T1000 (cell line): ENCODE measurements around the gene TAS1R3.
A peak's percentile ranks its signal among the peaks of the same experiment; 100 is the strongest.

Source experiments
- DNase-seq: peaks from one replicate; lab custom pipeline; 2025; ENCODE audit warnings: mixed read lengths; lab: John Stamatoyannopoulos, UW

TAS1R3 gene

GRCh38 chr1:1340791-1341548 is 9.9 kb downstream of the TAS1R3 start:
- no peak for DNase-seq

GRCh38 chr1:1341549-1342021 is 10.5 kb downstream of the TAS1R3 start:
- no peak for DNase-seq

- no peak for DNase-seq
Measured at GRCh38 chr1:1342061-1342562, 11.0 kb downstream of the TAS1R3 start.

GRCh38 chr1:1342584-1343115 is 11.6 kb downstream of the TAS1R3 start:
- no peak for DNase-seq

GRCh38 chr1:1343811-1344421 is 12.8 kb downstream of the TAS1R3 start:
- DNase-seq = no peak

- peak; percentile 58 for DNase-seq
Measured at GRCh38 chr1:1344655-1345361, 13.7 kb downstream of the TAS1R3 start.

GRCh38 chr1:1345384-1345783 is 14.3 kb downstream of the TAS1R3 start:
- DNase-seq = no peak

- DNase-seq = no peak
Measured at GRCh38 chr1:1345860-1346500, 14.9 kb downstream of the TAS1R3 start.

- no peak for DNase-seq
Measured at GRCh38 chr1:1346501-1346890, 15.4 kb downstream of the TAS1R3 start.

- no peak for DNase-seq
Measured at GRCh38 chr1:1347026-1347595, 16.0 kb downstream of the TAS1R3 start.

- DNase-seq = peak; percentile 9
Measured at GRCh38 chr1:1347663-1348419, 16.8 kb downstream of the TAS1R3 start.

- DNase-seq = no peak
Measured at GRCh38 chr1:1348420-1349255, 17.6 kb downstream of the TAS1R3 start.

- DNase-seq = peak; percentile 46
Measured at GRCh38 chr1:1349256-1350012, 18.4 kb downstream of the TAS1R3 start, which contains the start of gene DVL1. TSS of gene DVL1 (minus strand) at chr1:1349418. CDS start at chr1:1349065, 353 bp downstream.

GRCh38 chr1:1351511-1352427 is 20.7 kb downstream of the TAS1R3 start:
- DNase-seq = no peak

GRCh38 chr1:1352786-1353388 is 21.8 kb downstream of the TAS1R3 start:
- DNase-seq = no peak

GRCh38 chr1:1353389-1354151 is 22.5 kb downstream of the TAS1R3 start:
- DNase-seq = no peak
